Caco-2 (cell line): Measurements from ENCODE around the gene CHRM3. TPM values are rescaled to one million over a fixed set of nuclear protein-coding genes. Genes with fewer than 3 reads are reported as not detected.

ENCODE experiments used
- BruUV-seq: library from RNA; stranded (reverse); fragments of 400-500 nt; replicated peaks from 2 replicates; lab custom pipeline; 2021; lab: Mats Ljungman, UMichigan
- CTCF ChIA-PET: fragments of 300-600 bp; sonication (Branson Sonifier 250); formaldehyde crosslinking; loops from one replicate; lab custom pipeline; 2022; ENCODE audit warnings: antibody characterized with exemption; lab: Charles Lee
- POLR2A ChIA-PET: fragments of 300-600 bp; sonication (Branson Sonifier 250); formaldehyde crosslinking; loops from one replicate; lab custom pipeline; 2022; ENCODE audit warnings: antibody characterized with exemption; lab: Charles Lee
- DNase-seq, 2 experiments: peaks; one replicate each; pipeline versions ENCODE4 v3.0.0 to v3.0.0-alpha.2; 2020 to 2022
- H3K27me3 ChIP-seq: replicated peaks from 2 replicates; pipeline ENCODE4 v1.6.0; 2011; ENCODE audit warnings: low read length; ENCODE audit not compliant: control insufficient read depth, insufficient read depth
- H3K36me3 ChIP-seq: 2 replicates; pipeline ENCODE4 v1.5.1; 2011; ENCODE audit warnings: low read length; ENCODE audit not compliant: control insufficient read depth, insufficient read depth
- H3K4me1 ChIP-seq: fragments of 250-450 bp; sonication (Bioruptor Pico); 2 replicates; pipeline ENCODE4 v1.5.1; 2020; ENCODE audit warnings: mild to moderate bottlenecking
- H3K4me3 ChIP-seq: 2 replicates; pipeline ENCODE4 v1.5.1; 2011; ENCODE audit warnings: low read depth, mild to moderate bottlenecking, control low read depth, low read length
- H3K9me3 ChIP-seq: fragments of 250-450 bp; sonication (Bioruptor Pico); 2 replicates; pipeline ENCODE4 v1.5.1; 2020; ENCODE audit warnings: mild to moderate bottlenecking, moderate library complexity
- H3K27ac Mint-ChIP-seq: one replicate; pipeline ENCODE4 v1.8.0; 2022; ENCODE audit warnings: mixed read lengths; ENCODE audit not compliant: unreplicated experiment
- H3K27me3 Mint-ChIP-seq: one replicate; pipeline ENCODE4 v1.8.0; 2022; ENCODE audit warnings: mixed read lengths; ENCODE audit not compliant: insufficient read depth, unreplicated experiment
- H3K36me3 Mint-ChIP-seq: one replicate; pipeline ENCODE4 v1.8.0; 2022; ENCODE audit warnings: mild to moderate bottlenecking, mixed read lengths; ENCODE audit not compliant: insufficient read depth, unreplicated experiment
- H3K4me1 Mint-ChIP-seq: one replicate; pipeline ENCODE4 v1.8.0; 2022; ENCODE audit warnings: low read depth, mixed read lengths; ENCODE audit not compliant: unreplicated experiment
- H3K4me3 Mint-ChIP-seq: one replicate; pipeline ENCODE4 v1.8.0; 2022; ENCODE audit warnings: mild to moderate bottlenecking, moderate library complexity, mixed read lengths; ENCODE audit not compliant: unreplicated experiment
- H3K9me3 Mint-ChIP-seq: one replicate; pipeline ENCODE4 v1.8.0; 2022; ENCODE audit warnings: mixed read lengths; ENCODE audit not compliant: unreplicated experiment
- intact Hi-C: fragments of 100-400 bp; cut with micrococcal nuclease; formaldehyde crosslinking; loops from one replicate; pipeline ENCODE4 v1.10.0; 2022; ENCODE audit not compliant: unreplicated experiment
- total RNA-seq: library from RNA; stranded (reverse); gene quantifications from 2 replicates; pipeline ENCODE4 v1.2.3, GENCODE V29; 2022
- TF ChIP-seq, protein P1 (sequence below), 2 experiments: fragments of 200-600 bp in 1 of 2; IDR thresholded peaks; 1 replicate in 1 of 2; 2 replicates in 1 of 2; pipeline versions ENCODE4 v1.5.1 to v1.8.0; 2011 to 2022; ENCODE audit warnings: antibody characterized with exemption in 1 of 2, control low read depth in 1 of 2, inconsistent platforms in 1 of 2, low read depth in 1 of 2, low read length in 1 of 2, mild to moderate bottlenecking in 1 of 2, moderate library complexity in 1 of 2; ENCODE audit not compliant: insufficient read depth in 1 of 2, severe bottlenecking in 1 of 2, unreplicated experiment in 1 of 2

The CHRM3 gene
- total RNA-seq, 1 experiment from 2014 or later = 8.6 TPM

GRCh38 chr1:239427712-239428111, 41.3 kb downstream of the CHRM3 start:
- TF ChIP-seq, protein P1, sequence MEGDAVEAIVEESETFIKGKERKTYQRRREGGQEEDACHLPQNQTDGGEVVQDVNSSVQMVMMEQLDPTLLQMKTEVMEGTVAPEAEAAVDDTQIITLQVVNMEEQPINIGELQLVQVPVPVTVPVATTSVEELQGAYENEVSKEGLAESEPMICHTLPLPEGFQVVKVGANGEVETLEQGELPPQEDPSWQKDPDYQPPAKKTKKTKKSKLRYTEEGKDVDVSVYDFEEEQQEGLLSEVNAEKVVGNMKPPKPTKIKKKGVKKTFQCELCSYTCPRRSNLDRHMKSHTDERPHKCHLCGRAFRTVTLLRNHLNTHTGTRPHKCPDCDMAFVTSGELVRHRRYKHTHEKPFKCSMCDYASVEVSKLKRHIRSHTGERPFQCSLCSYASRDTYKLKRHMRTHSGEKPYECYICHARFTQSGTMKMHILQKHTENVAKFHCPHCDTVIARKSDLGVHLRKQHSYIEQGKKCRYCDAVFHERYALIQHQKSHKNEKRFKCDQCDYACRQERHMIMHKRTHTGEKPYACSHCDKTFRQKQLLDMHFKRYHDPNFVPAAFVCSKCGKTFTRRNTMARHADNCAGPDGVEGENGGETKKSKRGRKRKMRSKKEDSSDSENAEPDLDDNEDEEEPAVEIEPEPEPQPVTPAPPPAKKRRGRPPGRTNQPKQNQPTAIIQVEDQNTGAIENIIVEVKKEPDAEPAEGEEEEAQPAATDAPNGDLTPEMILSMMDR (IDR thresholded peaks at IDR 0.05; ENCODE audit: insufficient read depth in 1 of 2, low read depth in 1 of 2, low read length in 1 of 2, severe bottlenecking in 1 of 2, unreplicated experiment in 1 of 2) = no peak
- no peaks in the 10 kb centered on the region for H3K9me3 Mint-ChIP-seq
- H3K4me3 Mint-ChIP-seq = no peak overlapping the region
- Histone ChIP-seq H3K36me3 (no peaks in the 10 kb centered on the region), H3K9me3 (no peaks in the 10 kb centered on the region), H3K27me3 (no peaks in the 10 kb centered on the region), H3K4me1 (no peaks in the 10 kb centered on the region), H3K4me3 (no peak overlapping the region)
- POLR2A ChIA-PET = no interaction called here
- H3K36me3 Mint-ChIP-seq = no peaks in the 10 kb centered on the region
- BruUV-seq = no TSS peak
- no peaks in the 10 kb centered on the region for H3K4me1 Mint-ChIP-seq
- H3K27me3 Mint-ChIP-seq = no peaks in the 10 kb centered on the region
- intact Hi-C loops = no loop called here
- no peak overlapping the region for H3K27ac Mint-ChIP-seq
- DNase-seq = no peak
- CTCF ChIA-PET = no interaction called here

DNA sequence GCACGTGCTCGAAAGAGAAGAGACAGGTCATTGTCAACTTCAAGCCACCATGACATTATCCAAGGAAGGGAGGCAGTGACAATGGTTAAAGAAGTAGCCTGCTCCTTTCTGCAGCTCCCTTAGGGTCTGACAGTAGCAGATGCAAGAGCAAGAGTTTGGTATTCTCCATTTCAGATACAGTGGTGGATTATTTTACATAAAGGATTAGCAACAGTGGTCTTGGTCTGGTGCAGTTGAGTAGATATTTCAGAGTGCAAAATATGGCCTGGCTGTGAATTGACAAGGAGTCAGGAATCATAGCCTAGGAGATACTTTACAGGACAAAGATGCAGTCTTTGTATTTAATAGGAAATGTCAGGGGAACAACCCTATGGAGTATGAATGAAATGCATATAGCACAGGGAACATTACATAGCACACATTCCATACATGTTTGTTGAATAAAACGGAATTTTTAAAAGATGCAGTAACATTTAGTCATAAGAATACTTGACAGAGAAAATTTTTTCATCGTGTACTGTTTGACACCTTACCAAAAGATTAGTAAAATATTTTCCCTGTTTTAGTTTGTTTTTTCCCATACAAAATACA, 41.8 kb downstream of the CHRM3 start:
- intact Hi-C loops = no loop called here
- H3K36me3 ChIP-seq = no peaks in the 10 kb centered on the region
- no TSS peak for BruUV-seq
- TF ChIP-seq, protein P1 (IDR thresholded peaks at IDR 0.05; ENCODE audit: insufficient read depth in 1 of 2, low read depth in 1 of 2, low read length in 1 of 2, severe bottlenecking in 1 of 2, unreplicated experiment in 1 of 2) = no peak
- Mint-ChIP-seq H3K4me1 (no peaks in the 10 kb centered on the region), H3K27me3 (no peaks in the 10 kb centered on the region), H3K4me3 (no peak overlapping the region), H3K27ac (no peak overlapping the region), H3K36me3 (no peaks in the 10 kb centered on the region), H3K9me3 (no peaks in the 10 kb centered on the region)
- POLR2A ChIA-PET = no interaction called here
- no peaks in the 10 kb centered on the region for H3K9me3 ChIP-seq
- no peaks in the 10 kb centered on the region for H3K4me1 ChIP-seq
- no peaks in the 10 kb centered on the region for H3K27me3 ChIP-seq
- H3K4me3 ChIP-seq = no peak overlapping the region
- CTCF ChIA-PET = no interaction called here
- no peak for DNase-seq

GRCh38 chr1:239429163-239429562, 42.8 kb downstream of the CHRM3 start:
- no peak for DNase-seq
- intact Hi-C loops = no loop called here

More at GRCh38 chr1:239429163-239429562, 42.8 kb downstream of the CHRM3 start:
- H3K4me1 ChIP-seq = no peaks in the 10 kb centered on the region
- Mint-ChIP-seq H3K27me3 (no peaks in the 10 kb centered on the region), H3K4me1 (no peaks in the 10 kb centered on the region), H3K36me3 (no peaks in the 10 kb centered on the region), H3K27ac (no peak overlapping the region), H3K9me3 (no peaks in the 10 kb centered on the region), H3K4me3 (no peak overlapping the region)
- CTCF ChIA-PET = no interaction called here
- BruUV-seq = no TSS peak
- H3K27me3 ChIP-seq = no peaks in the 10 kb centered on the region
- POLR2A ChIA-PET = no interaction called here
- no peaks in the 10 kb centered on the region for H3K9me3 ChIP-seq
- H3K36me3 ChIP-seq = no peaks in the 10 kb centered on the region
- no peak overlapping the region for H3K4me3 ChIP-seq
- TF ChIP-seq, protein P1 (IDR thresholded peaks at IDR 0.05; ENCODE audit: insufficient read depth in 1 of 2, low read depth in 1 of 2, low read length in 1 of 2, severe bottlenecking in 1 of 2, unreplicated experiment in 1 of 2) = no peak
